ENCODE data around the gene AP1S3. TPM values are rescaled to one million over a fixed set of nuclear protein-coding genes. Genes with fewer than 3 reads are reported as not detected.

AP1S3 gene
- total RNA-seq, 1 donor from 2014 or later = 14.3 TPM

DNA sequence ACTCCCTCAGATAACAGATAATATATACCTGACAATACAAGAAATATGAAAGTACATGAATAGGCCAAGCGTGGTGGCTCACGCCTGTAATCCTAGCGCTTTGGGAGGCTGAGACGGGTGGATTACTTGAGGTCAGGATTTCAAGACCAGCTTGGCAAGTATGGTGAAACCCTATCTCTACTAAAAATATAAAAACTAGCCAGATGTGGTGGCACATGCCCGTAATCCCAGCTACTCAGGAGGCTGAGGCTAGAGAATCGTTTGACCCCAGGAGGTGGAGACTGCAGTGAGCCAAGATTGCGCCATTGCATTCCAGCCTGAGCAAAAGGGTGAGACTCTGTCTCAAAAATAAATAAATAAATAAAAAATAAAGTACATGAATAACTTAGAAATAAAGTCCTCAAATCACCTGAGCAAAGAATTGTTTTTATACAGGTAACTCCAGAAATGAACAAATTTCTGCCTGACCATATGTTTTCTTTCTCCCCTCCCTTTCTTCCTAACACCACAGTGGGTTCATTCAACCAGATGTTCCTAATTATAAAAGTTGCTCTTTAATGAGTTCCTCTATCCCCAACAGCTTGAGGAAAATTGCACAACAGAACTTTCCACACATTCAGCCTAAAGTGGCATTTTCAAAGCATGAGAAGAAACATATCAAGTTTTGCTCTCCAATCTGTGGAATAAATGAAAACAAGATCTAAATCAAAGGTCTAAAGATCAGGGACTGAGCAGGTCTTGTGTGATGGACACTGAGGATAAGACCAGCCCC lies 33.6 kb upstream of the AP1S3 start:
- no peaks in the 10 kb centered on the region for H3K4me1 ChIP-seq (ENCODE audit: insufficient read depth, low read length)
- Mint-ChIP-seq H3K4me3 (ENCODE audit: unreplicated experiment) (no peak overlapping the region), H3K36me3 (ENCODE audit: low read depth, unreplicated experiment) (peaks cover 6% of the 10 kb centered on the region), H3K27ac (ENCODE audit: unreplicated experiment) (no peak overlapping the region), H3K4me1 (ENCODE audit: low read depth, unreplicated experiment) (peaks cover 2% of the 10 kb centered on the region), H3K9me3 (ENCODE audit: unreplicated experiment) (no peaks in the 10 kb centered on the region), H3K27me3 (ENCODE audit: low read depth, unreplicated experiment) (no peaks in the 10 kb centered on the region)
- H3K27ac ChIP-seq (ENCODE audit: low read depth, low read length) = no peak overlapping the region
- H3K27me3 ChIP-seq (ENCODE audit: insufficient read depth, low read length) = no peaks in the 10 kb centered on the region
- H2AFZ ChIP-seq (ENCODE audit: low read depth, low read length) = no peak overlapping the region
- FAIRE-seq (no peak), DNase-seq (ENCODE audit: low read depth) (no peak)
- peaks cover 12% of the 10 kb centered on the region for H3K36me3 ChIP-seq (ENCODE audit: insufficient read depth, low read length)
- H3K9ac ChIP-seq (ENCODE audit: low read length) = no peak overlapping the region
- TF ChIP-seq EZH2 (IDR thresholded peaks at IDR 0.05; ENCODE audit: insufficient read depth, low read length) (no peak), CTCF (IDR thresholded peaks at IDR 0.05; ENCODE audit: insufficient read depth, low read depth, low read length) (no peak)
- no peaks in the 10 kb centered on the region for H3K79me2 ChIP-seq (ENCODE audit: insufficient read depth, low read length)
- no peak overlapping the region for H3K4me3 ChIP-seq (ENCODE audit: insufficient read depth, low read depth, low read length)
- no peaks in the 10 kb centered on the region for H3K9me3 ChIP-seq (ENCODE audit: insufficient read depth, low read depth, low read length)
- H3K4me2 ChIP-seq (ENCODE audit: low read length) = no peak overlapping the region
- no peaks in the 10 kb centered on the region for H4K20me1 ChIP-seq (ENCODE audit: insufficient read depth, low read length)

- no peak overlapping the region for H3K27ac Mint-ChIP-seq (ENCODE audit: unreplicated experiment)
- Histone ChIP-seq H3K79me2 (ENCODE audit: insufficient read depth, low read length) (no peaks in the 10 kb centered on the region), H3K4me1 (ENCODE audit: insufficient read depth, low read length) (no peaks in the 10 kb centered on the region), H3K9ac (ENCODE audit: low read length) (no peak overlapping the region), H3K27me3 (ENCODE audit: insufficient read depth, low read length) (no peaks in the 10 kb centered on the region), H2AFZ (ENCODE audit: low read depth, low read length) (no peak overlapping the region), H3K4me2 (ENCODE audit: low read length) (no peak overlapping the region), H3K9me3 (ENCODE audit: insufficient read depth, low read depth, low read length) (no peaks in the 10 kb centered on the region), H3K4me3 (ENCODE audit: insufficient read depth, low read depth, low read length) (no peak overlapping the region), H3K36me3 (ENCODE audit: insufficient read depth, low read length) (peaks cover 6% of the 10 kb centered on the region), H4K20me1 (ENCODE audit: insufficient read depth, low read length) (no peaks in the 10 kb centered on the region), H3K27ac (ENCODE audit: low read depth, low read length) (no peak overlapping the region)
- no peak for DNase-seq (ENCODE audit: low read depth)
- H3K36me3 Mint-ChIP-seq (ENCODE audit: low read depth, unreplicated experiment) = peaks cover 6% of the 10 kb centered on the region
- TF ChIP-seq CTCF (IDR thresholded peaks at IDR 0.05; ENCODE audit: insufficient read depth, low read depth, low read length) (no peak), EZH2 (IDR thresholded peaks at IDR 0.05; ENCODE audit: insufficient read depth, low read length) (no peak)
- no peak overlapping the region for H3K4me3 Mint-ChIP-seq (ENCODE audit: unreplicated experiment)
- no peak for FAIRE-seq
- H3K4me1 Mint-ChIP-seq (ENCODE audit: low read depth, unreplicated experiment) = peaks cover 5% of the 10 kb centered on the region
- no peaks in the 10 kb centered on the region for H3K9me3 Mint-ChIP-seq (ENCODE audit: unreplicated experiment)
- no peaks in the 10 kb centered on the region for H3K27me3 Mint-ChIP-seq (ENCODE audit: low read depth, unreplicated experiment)
Measured at GRCh38 chr2:223868005-223868404, 30.6 kb upstream of the AP1S3 start.

- Histone ChIP-seq H3K79me2 (ENCODE audit: insufficient read depth, low read length) (no peaks in the 10 kb centered on the region), H4K20me1 (ENCODE audit: insufficient read depth, low read length) (no peaks in the 10 kb centered on the region), H3K4me1 (ENCODE audit: insufficient read depth, low read length) (peaks cover 9% of the 10 kb centered on the region), H3K4me3 (ENCODE audit: insufficient read depth, low read depth, low read length) (no peak overlapping the region), H3K36me3 (ENCODE audit: insufficient read depth, low read length) (no peaks in the 10 kb centered on the region), H3K27me3 (ENCODE audit: insufficient read depth, low read length) (no peaks in the 10 kb centered on the region), H2AFZ (ENCODE audit: low read depth, low read length) (no peak overlapping the region), H3K27ac (ENCODE audit: low read depth, low read length) (no peak overlapping the region), H3K9me3 (ENCODE audit: insufficient read depth, low read depth, low read length) (no peaks in the 10 kb centered on the region), H3K4me2 (ENCODE audit: low read length) (no peak overlapping the region), H3K9ac (ENCODE audit: low read length) (no peak overlapping the region)
- Mint-ChIP-seq H3K27ac (ENCODE audit: unreplicated experiment) (no peak overlapping the region), H3K9me3 (ENCODE audit: unreplicated experiment) (no peaks in the 10 kb centered on the region), H3K36me3 (ENCODE audit: low read depth, unreplicated experiment) (peaks cover 6% of the 10 kb centered on the region), H3K27me3 (ENCODE audit: low read depth, unreplicated experiment) (no peaks in the 10 kb centered on the region), H3K4me1 (ENCODE audit: low read depth, unreplicated experiment) (peaks cover 10% of the 10 kb centered on the region), H3K4me3 (ENCODE audit: unreplicated experiment) (no peak overlapping the region)
- DNase-seq (ENCODE audit: low read depth) = no peak
- no peak for TF ChIP-seq EZH2 (IDR thresholded peaks at IDR 0.05; ENCODE audit: insufficient read depth, low read length)
- no peak for FAIRE-seq
Measured at GRCh38 chr2:223865907-223866508, 28.6 kb upstream of the AP1S3 start.

Measured in astrocyte (in vitro differentiated cells and primary cell).